HUDEP-2 (cell line): ENCODE measurements around the gene GRAMD1A.
"Not testable (repeated sequence)": the region's sequence is repeated elsewhere in the genome, so short reads cannot be mapped to it uniquely, and the experiment has no call there.

Experiments used
- DNase-seq, 76 experiments: peaks; one replicate each; lab custom pipeline; 2025; ENCODE audit not compliant: unreplicated experiment in 76 of 76; lab: John Stamatoyannopoulos, UW

The GRAMD1A gene

GRCh38 chr19:34999498-35000337 lies at the start of gene GRAMD1A:
TSS of gene GRAMD1A (plus strand) at chr19:35000323. CDS start at chr19:35000479, 156 bp downstream.
- peak in 62 of 76 experiments; percentile 5 to 85 (median 58) for DNase-seq

GRCh38 chr19:34953092-34953491 lies 47.0 kb upstream of the GRAMD1A start:
- DNase-seq = no peak

- no peak for DNase-seq
Observed at GRCh38 chr19:34957830-34958751, 42.0 kb upstream of the GRAMD1A start.

GRCh38 chr19:34959021-34959420 lies 41.1 kb upstream of the GRAMD1A start:
- no peak for DNase-seq

GRCh38 chr19:34960103-34960805 lies 39.9 kb upstream of the GRAMD1A start:
- no peak for DNase-seq

GRCh38 chr19:34960940-34961679 lies 39.0 kb upstream of the GRAMD1A start:
- DNase-seq = no peak

GRCh38 chr19:34961775-34962686 lies 38.1 kb upstream of the GRAMD1A start:
- DNase-seq = peak in 49 of 76 experiments; percentile 6 to 73 (median 34)

GRCh38 chr19:34962687-34963572 lies 37.2 kb upstream of the GRAMD1A start:
- DNase-seq = peak in 5 of 76 experiments; percentile 15 to 25 (median 20)

GRCh38 chr19:34963573-34964406 lies 36.3 kb upstream of the GRAMD1A start, which contains the start of gene ZNF792:
TSS of gene ZNF792 (minus strand) at chr19:34964229. CDS start at chr19:34963662, 567 bp downstream.
- peak in 50 of 76 experiments; percentile 6 to 74 (median 41) for DNase-seq

- DNase-seq = no peak
Observed at GRCh38 chr19:34964598-34964997, 35.5 kb upstream of the GRAMD1A start.

- DNase-seq = not testable (repeated sequence)
Observed at GRCh38 chr19:34965505-34965904, 34.6 kb upstream of the GRAMD1A start.

GRCh38 chr19:34967551-34967950 lies 32.6 kb upstream of the GRAMD1A start:
- DNase-seq = no peak

GRCh38 chr19:34969721-34970120 lies 30.4 kb upstream of the GRAMD1A start:
- DNase-seq = no peak

- DNase-seq = not testable (repeated sequence)
Observed at GRCh38 chr19:34970185-34970780, 29.8 kb upstream of the GRAMD1A start.

- no peak for DNase-seq
Observed at GRCh38 chr19:34972163-34972705, 27.9 kb upstream of the GRAMD1A start.

- no peak for DNase-seq
Observed at GRCh38 chr19:34974646-34975045, 25.5 kb upstream of the GRAMD1A start.
